A673 (cell line): ENCODE results near the gene RNF19B.

Source experiments
- EZH2 ChIP-seq: fragments of 200-600 bp; sonication (generic); IDR thresholded peaks from 2 replicates; pipeline ENCODE4 v1.6.1; 2017; ENCODE audit warnings: borderline replicate concordance, low read depth, mild to moderate bottlenecking, mixed read lengths, antibody characterized with exemption, low read length; ENCODE audit not compliant: poor library complexity, severe bottlenecking
- TF ChIP-seq, protein P1 (sequence below): fragments of 300-800, 200-600 bp; sonication (generic); conservative IDR thresholded peaks from 2 replicates; pipeline ENCODE4 v1.5.1; 2017; ENCODE audit warnings: low read depth, mild to moderate bottlenecking, antibody characterized with exemption, low read length, moderate library complexity, mixed read lengths

- TF ChIP-seq, protein P1, sequence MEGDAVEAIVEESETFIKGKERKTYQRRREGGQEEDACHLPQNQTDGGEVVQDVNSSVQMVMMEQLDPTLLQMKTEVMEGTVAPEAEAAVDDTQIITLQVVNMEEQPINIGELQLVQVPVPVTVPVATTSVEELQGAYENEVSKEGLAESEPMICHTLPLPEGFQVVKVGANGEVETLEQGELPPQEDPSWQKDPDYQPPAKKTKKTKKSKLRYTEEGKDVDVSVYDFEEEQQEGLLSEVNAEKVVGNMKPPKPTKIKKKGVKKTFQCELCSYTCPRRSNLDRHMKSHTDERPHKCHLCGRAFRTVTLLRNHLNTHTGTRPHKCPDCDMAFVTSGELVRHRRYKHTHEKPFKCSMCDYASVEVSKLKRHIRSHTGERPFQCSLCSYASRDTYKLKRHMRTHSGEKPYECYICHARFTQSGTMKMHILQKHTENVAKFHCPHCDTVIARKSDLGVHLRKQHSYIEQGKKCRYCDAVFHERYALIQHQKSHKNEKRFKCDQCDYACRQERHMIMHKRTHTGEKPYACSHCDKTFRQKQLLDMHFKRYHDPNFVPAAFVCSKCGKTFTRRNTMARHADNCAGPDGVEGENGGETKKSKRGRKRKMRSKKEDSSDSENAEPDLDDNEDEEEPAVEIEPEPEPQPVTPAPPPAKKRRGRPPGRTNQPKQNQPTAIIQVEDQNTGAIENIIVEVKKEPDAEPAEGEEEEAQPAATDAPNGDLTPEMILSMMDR = no peak
- TF ChIP-seq EZH2 = no peak
These were observed 41.3 kb upstream of the RNF19B start for GRCh38 chr1:33005838-33006421.
